Activated CD4-positive, alpha-beta T cell treated with anti-CD3 and anti-CD28 coated beads, Interleukin-2, amount 50 U/mL, for 4 hours (primary cell): ENCODE measurements around the gene THOC7.

Experiments
- DNase-seq, 2 experiments: peaks; one replicate each; pipeline ENCODE4 v3.0.0-alpha.2; 2020

THOC7 gene

DNA sequence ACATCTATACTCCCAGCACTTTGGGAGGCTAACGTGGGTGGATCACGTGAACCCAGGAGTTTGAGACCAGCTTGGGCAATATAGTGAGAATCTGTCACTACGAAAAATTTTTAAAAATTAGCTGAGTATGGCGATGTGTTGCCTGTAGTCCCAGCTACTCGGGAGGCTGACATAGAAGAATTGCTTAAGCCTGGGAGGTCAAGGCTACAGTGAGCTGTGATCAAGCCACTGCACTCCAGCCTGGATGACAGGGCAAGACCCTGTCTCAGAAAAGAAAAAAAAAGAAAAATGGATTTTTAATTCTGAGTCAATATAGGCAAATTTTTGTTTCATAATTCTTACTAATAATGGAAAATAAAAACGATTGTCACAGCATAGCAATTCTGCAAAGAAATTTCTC lies 31.2 kb downstream of the THOC7 start:
- no peak for DNase-seq

DNA sequence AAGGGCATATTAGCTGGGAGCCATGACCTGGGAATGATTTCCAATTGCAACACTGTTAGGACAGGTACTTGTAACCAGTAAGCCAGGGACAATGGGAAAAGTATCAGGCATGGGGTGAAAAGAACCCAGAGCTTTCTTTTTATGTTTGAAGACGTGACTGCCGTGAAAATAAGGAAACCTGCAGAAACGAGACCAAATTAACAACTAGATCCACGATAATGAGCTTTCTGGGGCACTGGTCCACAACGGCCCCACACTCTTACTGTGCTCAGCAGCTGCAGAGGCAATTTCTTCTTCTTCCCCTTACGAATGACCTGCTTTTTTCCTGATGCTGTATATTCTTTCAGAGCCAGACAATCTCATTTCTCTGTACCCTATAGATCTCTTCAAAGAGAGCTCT lies 33.1 kb downstream of the THOC7 start:
- DNase-seq, result no peak

DNA sequence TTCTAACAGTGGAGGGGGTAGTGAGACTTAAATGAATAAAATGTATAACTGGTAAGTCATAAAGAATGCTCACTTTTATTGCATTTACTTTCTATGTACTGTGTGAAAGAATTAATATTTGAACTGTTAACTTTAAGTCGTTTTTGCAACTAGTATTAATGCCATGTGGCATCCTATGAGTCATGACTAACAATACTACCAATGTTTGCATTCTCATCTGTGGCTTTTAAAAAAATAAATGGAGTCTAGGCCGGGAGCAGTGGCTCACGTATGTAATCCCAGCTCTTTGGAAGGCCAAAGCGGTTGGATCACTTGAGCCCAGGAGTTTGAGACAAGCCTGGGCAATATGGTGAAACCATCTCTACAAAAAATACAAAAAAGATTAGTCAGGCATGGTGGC lies 39.3 kb downstream of the THOC7 start:
- DNase-seq, result no peak

DNA sequence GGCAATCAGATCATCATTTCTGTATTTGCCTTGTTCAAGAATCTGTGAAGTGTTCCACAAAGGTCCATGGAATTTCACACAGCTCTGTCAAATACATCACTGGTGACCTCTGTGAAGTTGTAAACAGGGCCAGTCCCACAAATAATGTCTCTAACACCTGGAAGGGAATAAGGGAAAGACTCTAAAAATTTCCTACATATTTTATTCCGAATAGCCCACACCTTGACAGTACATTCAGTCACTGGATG lies 44.5 kb downstream of the THOC7 start, which contains the start of gene C3orf49:
TSS of gene C3orf49 (plus strand) at position 149 of the 248 bp plus-strand sequence. CDS start 173 bp downstream, outside the sequence.
- DNase-seq, result no peak

DNA sequence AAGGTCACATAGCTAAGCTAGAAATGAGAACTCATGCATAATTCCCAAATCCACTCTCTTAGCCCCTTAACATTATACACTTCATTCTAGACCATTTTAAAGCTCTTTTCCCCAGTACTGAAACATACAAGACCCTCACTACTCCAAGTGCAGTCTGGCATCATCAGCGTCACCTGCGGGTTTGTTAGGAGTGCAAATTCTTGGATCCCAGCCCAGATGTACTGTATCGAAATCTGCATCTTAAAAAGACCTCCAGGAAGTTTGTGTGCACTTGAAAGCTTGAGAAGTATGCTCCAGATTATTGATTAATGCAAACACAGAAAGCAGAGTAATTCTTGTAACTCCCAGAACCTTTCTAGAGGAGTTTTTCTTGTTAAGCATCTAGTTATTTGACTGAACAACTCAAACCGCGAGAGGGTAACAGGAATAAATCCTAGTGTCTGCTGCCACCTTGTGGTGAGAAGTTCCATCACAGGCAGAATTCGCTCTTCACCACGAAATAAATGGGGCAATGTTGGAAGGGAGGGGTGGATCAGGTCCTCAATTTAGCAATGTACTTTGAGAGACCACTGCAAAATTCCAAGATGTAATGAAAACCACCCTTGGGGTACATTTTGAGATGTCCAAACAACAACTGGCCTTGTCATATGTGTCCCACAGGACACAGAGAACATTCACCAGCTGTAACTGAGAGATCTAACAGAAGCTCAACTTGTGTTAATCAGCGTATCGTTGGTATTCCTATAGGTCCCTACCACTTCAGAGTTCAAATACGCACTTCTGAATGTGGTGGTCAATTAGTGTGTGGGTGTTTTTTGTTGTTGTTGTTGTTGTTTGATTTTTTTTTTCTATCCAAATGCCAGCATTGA lies 45.1 kb downstream of the THOC7 start:
- DNase-seq, result peak; percentile 48 to 57

DNA sequence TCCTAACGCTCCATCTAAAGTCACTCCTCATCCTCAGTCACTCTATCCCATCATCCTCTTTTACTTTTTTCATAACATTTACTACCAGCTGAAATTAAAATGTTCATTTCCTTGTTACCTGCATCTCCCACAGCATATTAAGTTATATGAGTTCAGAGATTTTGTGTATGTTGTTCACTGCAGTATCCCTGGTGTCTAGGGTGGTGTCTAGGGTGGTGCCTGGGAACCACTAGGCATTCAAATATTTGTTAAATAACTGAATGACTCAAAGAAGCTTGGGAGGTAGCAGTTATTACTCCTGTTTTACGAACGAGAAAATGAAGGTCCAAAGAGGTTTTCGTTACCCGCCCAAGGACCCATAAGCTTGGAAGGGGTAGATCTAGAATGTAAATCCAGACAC lies 46.4 kb downstream of the THOC7 start:
- DNase-seq, result no peak

DNA sequence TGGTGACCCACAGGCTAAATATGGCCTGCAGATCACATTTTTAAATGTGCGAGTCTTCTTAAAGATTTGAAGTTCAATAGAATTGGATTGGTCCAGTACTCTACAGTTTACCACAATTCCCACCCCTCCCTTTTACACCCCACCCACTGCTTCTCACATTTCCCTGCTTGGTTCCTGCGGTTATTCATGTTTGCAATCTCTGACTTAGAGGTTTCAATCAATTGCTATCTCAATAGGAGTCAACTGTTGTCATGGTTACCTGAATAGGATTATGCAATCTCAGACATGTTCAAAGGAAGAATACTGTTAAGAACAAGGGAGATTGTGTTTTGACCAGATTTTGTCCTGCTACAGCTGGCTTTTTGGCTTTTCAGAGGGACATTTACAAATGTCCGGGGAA lies 49.4 kb downstream of the THOC7 start:
- no peak for DNase-seq

DNA sequence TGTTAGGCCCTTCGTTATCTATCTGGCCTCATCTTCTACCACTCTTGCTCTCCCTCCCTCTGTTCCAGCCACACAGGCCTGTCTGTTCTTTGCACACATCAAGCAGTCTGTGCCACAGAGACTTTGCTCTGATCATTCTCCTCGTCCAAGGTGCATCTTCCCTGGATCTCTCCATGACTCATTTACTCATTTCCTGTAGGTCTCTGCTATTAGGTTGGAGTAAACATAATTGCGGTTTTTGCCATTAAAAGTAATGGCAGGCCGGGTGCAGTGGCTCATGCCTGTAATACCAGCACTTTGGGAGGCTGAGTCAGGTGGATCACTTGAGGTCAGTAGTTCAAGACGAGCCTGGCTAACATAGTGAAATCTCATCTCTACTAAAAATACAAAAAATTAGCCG lies 54.0 kb downstream of the THOC7 start:
- DNase-seq, result no peak

DNA sequence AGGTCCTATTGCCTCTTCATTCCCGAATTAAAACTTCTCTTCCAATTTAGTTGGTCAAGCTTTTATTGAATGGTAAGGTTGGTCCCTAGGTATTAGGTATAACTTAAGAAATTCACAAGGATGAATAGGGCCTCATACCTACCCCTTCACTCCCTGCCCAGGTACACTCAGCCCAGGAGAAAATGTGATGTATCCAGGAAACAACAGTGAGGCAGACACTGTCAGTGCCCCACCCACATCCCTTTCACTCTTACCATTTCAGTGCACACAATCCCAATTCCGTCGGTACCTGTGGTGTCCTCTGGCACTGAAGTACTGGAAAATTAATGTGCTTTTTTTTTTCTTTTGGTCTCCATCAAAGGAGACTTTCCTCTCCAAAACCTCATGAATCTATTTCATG lies 55.0 kb downstream of the THOC7 start:
- no peak for DNase-seq

DNA sequence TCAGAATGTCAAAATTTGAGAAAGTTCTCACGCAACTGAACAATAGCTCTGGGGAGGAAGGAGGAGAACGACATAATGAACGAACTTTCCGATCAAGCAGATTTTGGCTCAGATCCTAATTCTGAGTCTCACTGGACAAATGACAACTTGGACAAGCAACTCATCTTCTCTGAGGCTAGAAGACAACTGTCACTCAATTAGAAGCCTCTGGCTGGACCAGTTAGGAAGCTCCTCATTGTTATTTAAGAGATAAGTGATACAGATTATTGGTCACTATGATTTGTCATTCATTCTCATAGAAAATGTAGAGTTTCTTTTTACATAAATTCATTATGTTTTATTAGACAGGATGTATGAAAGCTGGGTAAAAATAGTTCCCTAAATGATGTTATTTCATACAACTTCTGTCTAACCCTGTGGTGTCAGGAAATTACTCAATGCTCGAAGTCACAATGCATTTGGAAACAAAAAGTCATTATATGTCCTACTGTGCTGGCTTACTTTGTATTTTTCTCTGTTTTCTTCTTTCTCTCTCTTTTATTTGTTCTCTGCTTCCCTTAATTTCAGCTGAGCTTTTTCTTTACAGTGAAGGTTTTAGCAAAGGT lies 55.5 kb downstream of the THOC7 start:
- DNase-seq, result no peak

DNA sequence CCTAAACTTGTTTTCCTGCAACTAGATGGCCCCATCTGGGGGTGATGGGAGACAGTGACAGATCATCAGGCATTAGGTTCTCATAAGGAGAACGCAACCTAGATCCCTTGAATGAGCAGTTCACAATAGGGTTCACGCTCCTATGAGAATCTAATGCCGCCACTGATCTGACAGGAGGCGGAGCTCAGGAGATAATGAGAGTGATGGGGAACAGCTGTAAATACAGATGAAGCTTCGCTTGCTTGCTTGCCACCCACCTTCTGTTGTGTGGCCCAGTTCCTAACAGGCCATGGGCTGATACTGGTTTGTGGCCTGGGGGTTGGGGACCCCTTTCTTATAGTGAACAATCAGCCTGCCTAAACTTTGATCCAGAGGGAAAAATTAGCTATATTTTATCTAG lies 59.7 kb downstream of the THOC7 start:
- DNase-seq, result no peak

DNA sequence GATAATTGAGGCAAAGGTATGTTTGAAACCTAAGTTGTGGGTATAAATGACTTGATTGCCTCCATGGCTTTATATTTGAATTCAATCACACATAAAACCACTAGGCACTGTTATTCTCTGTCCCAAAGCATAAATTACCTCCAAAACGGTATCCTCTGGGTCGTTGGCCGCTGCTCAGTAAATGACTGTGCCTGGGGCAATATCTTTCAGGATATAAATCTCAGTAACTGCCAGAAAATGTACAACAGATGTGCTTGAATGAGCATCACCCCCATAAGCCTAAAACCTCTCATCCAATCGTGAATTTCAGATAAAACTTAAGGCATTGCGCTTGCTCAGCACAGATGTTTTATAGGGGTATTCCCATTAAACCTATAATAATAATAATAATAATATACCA lies 63.5 kb downstream of the THOC7 start:
- no peak for DNase-seq

DNA sequence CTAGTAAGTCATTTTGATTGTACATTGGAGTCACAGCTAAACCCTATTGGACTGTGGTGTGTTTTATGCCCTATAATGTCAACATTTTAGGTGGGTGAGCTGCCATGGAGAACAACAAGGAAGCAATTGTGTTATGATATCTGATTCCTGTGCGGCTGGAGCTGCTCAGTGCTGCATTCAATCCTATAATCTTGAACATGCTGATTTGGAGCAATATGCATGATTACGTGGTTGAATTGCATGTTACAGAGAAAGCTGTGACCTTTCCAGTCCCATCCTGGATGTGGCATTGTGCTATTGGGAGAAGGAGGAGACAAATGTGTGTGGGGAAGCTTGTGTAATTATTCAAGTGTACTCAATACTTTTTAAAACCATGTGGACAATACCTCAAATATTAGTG lies 64.7 kb downstream of the THOC7 start:
- DNase-seq, result no peak

DNA sequence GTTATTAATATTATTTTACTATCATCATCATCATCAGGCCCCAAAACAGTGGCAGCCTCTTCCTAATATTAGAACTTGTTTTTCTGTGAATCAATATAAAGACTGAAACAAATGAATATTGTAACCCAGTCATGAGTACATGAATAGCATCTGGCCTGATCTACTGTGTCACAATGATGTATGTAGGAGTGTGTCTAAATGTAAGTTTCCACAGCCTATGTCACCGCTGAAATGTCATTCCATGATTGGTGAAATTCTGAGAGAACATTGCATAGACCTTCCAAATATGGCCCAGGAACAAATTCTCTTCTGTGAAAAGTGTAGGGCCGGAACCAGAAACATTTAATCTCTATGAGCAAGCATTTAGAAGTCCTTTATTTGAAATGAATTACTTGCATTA lies 65.1 kb downstream of the THOC7 start:
- DNase-seq, result no peak

DNA sequence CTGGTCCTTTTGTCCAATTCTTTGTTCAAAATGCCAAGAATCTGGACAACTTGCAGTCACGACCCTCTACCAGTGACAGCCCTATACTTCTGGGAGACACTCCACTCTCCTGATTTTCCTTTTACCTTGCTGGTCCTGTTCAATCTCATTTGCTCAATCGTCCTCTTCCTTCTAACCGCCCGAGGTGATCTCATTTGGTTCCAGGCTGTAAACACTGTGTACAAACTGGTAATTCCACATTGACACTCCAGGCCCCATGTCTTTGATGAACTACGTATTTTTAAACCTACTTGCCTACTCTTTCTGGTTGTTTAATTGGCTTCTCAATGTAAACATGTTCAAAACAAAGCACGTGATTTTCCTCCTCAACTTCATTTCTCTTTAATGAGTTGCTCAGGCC lies 68.2 kb downstream of the THOC7 start:
- DNase-seq, result no peak

DNA sequence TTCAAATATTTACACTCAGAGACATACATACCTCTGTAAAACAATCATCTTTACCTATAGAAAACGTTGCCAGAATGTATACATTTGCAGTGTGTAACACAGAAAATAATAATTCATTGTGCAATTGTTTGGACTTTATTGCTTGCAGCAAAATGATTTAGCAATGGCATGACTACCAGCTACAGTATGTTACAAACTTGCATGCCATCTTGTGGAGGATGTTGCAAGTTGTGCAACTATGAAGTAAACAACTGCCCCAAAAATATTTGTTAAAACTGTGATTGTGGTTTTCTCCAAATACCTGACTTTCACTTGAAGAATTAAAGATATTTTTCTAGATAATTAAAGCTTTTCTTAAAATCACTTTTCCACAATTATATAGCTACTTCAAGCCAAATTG lies 71.6 kb downstream of the THOC7 start:
- DNase-seq, result no peak
